MM.1S (cell line): ENCODE measurements around the gene JPH3.

Experiments
- DNase-seq: peaks from one replicate; pipeline ENCODE4 v3.0.0-alpha.2; 2015
- H2AFZ ChIP-seq: fragments of 300-600 bp; sonication (generic); 2 replicates; pipeline ENCODE4 v1.6.0; 2016; ENCODE audit warnings: antibody characterized with exemption, low read length
- H3F3A ChIP-seq: fragments of 300-600 bp; sonication (generic); 2 replicates; pipeline ENCODE4 v1.6.1; 2016; ENCODE audit warnings: mild to moderate bottlenecking, antibody characterized with exemption, low read length, moderate library complexity, mixed read lengths; ENCODE audit not compliant: insufficient read depth
- H3K27ac ChIP-seq: fragments of 300-600 bp; sonication (generic); 2 replicates; pipeline ENCODE4 v1.5.1; 2016; ENCODE audit warnings: mild to moderate bottlenecking, low read length
- H3K27me3 ChIP-seq: fragments of 300-600 bp; sonication (generic); replicated peaks from 2 replicates; pipeline ENCODE4 v1.6.0; 2016; ENCODE audit warnings: low read length; ENCODE audit not compliant: insufficient read depth
- H3K36me3 ChIP-seq: fragments of 300-600 bp; sonication (generic); replicated peaks from 2 replicates; pipeline ENCODE4 v1.6.1; 2016; ENCODE audit warnings: mild to moderate bottlenecking, low read length, mixed read lengths; ENCODE audit not compliant: insufficient read depth
- H3K4me1 ChIP-seq: fragments of 300-600 bp; sonication (generic); 2 replicates; pipeline ENCODE4 v1.6.1; 2016; ENCODE audit warnings: low read length, mixed read lengths
- H3K4me2 ChIP-seq: fragments of 300-600 bp; sonication (generic); 2 replicates; pipeline ENCODE4 v1.6.0; 2016; ENCODE audit warnings: low read depth, low read length
- H3K4me3 ChIP-seq: fragments of 300-600 bp; sonication (generic); 2 replicates; pipeline ENCODE4 v1.5.1; 2016; ENCODE audit warnings: low read length, mixed read lengths
- H3K79me2 ChIP-seq: fragments of 300-600 bp; sonication (generic); 2 replicates; pipeline ENCODE4 v1.6.1; 2016; ENCODE audit warnings: mixed run types, low read length, mixed read lengths
- H3K9ac ChIP-seq: fragments of 300-600 bp; sonication (generic); 2 replicates; pipeline ENCODE4 v1.6.1; 2016; ENCODE audit warnings: low read length, mixed read lengths
- H3K9me2 ChIP-seq: fragments of 300-600 bp; sonication (generic); replicated peaks from 2 replicates; pipeline ENCODE4 v1.6.1; 2016; ENCODE audit warnings: mild to moderate bottlenecking, low read length, mixed read lengths; ENCODE audit not compliant: insufficient read depth
- H3K9me3 ChIP-seq: fragments of 300-600 bp; sonication (generic); replicated peaks from 2 replicates; pipeline ENCODE4 v1.6.1; 2016; ENCODE audit warnings: mild to moderate bottlenecking, low read length, mixed read lengths; ENCODE audit not compliant: insufficient read depth
- H4K20me1 ChIP-seq: fragments of 300-600 bp; sonication (generic); 2 replicates; pipeline ENCODE4 v1.6.1; 2016; ENCODE audit warnings: mild to moderate bottlenecking, low read length, moderate library complexity, mixed read lengths; ENCODE audit not compliant: insufficient read depth
- EZH2 ChIP-seq: fragments of 300-600 bp; sonication (generic); optimal IDR thresholded peaks from 2 replicates; pipeline ENCODE3; 2017; ENCODE audit warnings: low read depth, mild to moderate bottlenecking, antibody characterized with exemption, low read length, mixed read lengths
- EZH2phosphoT487 ChIP-seq: fragments of 300-600 bp; sonication (generic); IDR thresholded peaks from 2 replicates; pipeline ENCODE4 v1.6.1; 2018; ENCODE audit warnings: antibody characterized with exemption, low read length
- TF ChIP-seq, protein P1 (sequence below): fragments of 300-600 bp; sonication (generic); IDR thresholded peaks from 2 replicates; pipeline ENCODE4 v1.5.1; 2016; ENCODE audit warnings: antibody characterized with exemption, low read length, mixed read lengths

JPH3 gene

GRCh38 chr16:87687998-87688529 lies 85.8 kb downstream of the JPH3 start:
- no peak for TF ChIP-seq EZH2phosphoT487
- TF ChIP-seq, protein P1, sequence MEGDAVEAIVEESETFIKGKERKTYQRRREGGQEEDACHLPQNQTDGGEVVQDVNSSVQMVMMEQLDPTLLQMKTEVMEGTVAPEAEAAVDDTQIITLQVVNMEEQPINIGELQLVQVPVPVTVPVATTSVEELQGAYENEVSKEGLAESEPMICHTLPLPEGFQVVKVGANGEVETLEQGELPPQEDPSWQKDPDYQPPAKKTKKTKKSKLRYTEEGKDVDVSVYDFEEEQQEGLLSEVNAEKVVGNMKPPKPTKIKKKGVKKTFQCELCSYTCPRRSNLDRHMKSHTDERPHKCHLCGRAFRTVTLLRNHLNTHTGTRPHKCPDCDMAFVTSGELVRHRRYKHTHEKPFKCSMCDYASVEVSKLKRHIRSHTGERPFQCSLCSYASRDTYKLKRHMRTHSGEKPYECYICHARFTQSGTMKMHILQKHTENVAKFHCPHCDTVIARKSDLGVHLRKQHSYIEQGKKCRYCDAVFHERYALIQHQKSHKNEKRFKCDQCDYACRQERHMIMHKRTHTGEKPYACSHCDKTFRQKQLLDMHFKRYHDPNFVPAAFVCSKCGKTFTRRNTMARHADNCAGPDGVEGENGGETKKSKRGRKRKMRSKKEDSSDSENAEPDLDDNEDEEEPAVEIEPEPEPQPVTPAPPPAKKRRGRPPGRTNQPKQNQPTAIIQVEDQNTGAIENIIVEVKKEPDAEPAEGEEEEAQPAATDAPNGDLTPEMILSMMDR, result no peak
- no peak for TF ChIP-seq EZH2
- no peak for DNase-seq
- Histone ChIP-seq H3K79me2 (no peaks in the 10 kb centered on the region), H3K4me3 (no peak overlapping the region), H3K9ac (no peak overlapping the region), H3K9me2 (no peaks in the 10 kb centered on the region), H3K4me1 (no peaks in the 10 kb centered on the region), H4K20me1 (no peaks in the 10 kb centered on the region), H2AFZ (no peak overlapping the region), H3K9me3 (no peaks in the 10 kb centered on the region), H3K27me3 (peaks cover 38% of the 10 kb centered on the region), H3K4me2 (no peak overlapping the region), H3F3A (no peaks in the 10 kb centered on the region), H3K36me3 (no peaks in the 10 kb centered on the region), H3K27ac (no peak overlapping the region)

DNA sequence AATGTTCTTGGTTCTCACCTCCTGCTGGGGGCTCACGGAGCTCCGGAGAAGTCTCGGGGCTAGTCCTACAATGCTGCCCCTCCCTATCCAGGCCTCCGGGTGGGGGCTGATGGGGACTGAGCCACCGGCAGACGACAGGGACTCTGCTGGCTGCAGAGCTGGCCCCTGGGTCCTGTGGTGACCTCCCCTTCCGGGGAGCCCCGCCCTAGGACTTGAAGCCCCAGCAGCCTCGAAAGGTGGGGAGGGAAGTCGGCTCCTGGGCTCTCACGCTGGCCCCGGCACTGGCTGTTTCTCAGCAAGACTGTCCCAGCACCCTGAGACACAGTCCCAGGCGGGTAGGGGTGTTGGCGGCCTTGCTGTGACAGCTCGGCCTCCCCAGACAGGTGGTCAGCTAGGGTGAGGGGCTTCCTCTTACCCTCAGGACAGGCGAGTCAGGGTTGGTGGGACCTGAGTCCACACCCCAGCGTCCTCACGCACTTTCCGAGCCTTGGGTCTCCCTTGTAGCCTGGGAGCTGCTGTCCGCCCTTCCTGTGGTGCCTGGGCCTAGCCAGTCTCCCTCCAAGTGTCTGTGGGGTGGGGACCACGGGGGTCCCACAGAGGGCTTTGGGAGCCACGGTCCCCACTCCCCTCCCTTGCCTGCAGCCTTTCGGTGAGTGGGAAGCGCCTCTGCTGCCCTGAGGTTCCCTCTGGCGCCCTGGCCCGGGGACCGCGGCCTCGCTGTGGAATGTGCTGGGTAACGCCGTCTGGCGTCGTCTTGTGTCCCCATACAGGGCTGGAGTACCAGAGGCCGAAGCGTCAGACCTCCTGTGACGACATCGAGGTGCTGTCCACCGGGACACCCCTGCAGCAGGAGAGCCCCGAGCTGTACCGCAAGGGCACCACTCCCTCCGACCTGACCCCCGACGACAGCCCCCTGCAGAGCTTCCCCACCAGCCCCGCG lies 86.8 kb downstream of the JPH3 start:
- Histone ChIP-seq H3K4me2 (no peak overlapping the region), H3K9ac (no peak overlapping the region), H3K4me1 (no peaks in the 10 kb centered on the region), H2AFZ (no peak overlapping the region), H3K9me3 (no peaks in the 10 kb centered on the region), H3K4me3 (no peak overlapping the region), H4K20me1 (no peaks in the 10 kb centered on the region), H3F3A (no peaks in the 10 kb centered on the region), H3K27ac (no peak overlapping the region), H3K9me2 (no peaks in the 10 kb centered on the region), H3K27me3 (peaks cover 38% of the 10 kb centered on the region), H3K79me2 (no peaks in the 10 kb centered on the region), H3K36me3 (no peaks in the 10 kb centered on the region)
- no peak for DNase-seq
- TF ChIP-seq, protein P1, result no peak
- TF ChIP-seq EZH2phosphoT487 (no peak), EZH2 (no peak)

GRCh38 chr16:87689956-87690465 lies 87.7 kb downstream of the JPH3 start:
- H3K36me3 ChIP-seq, result no peaks in the 10 kb centered on the region
- H3K9me2 ChIP-seq, result no peaks in the 10 kb centered on the region
- H3F3A ChIP-seq, result no peaks in the 10 kb centered on the region
- H3K4me2 ChIP-seq, result no peak overlapping the region
- no peaks in the 10 kb centered on the region for H3K9me3 ChIP-seq
- H3K79me2 ChIP-seq, result no peaks in the 10 kb centered on the region
- no peak for DNase-seq
- no peak overlapping the region for H3K9ac ChIP-seq
- TF ChIP-seq, protein P1, result no peak
- TF ChIP-seq EZH2, result no peak
- TF ChIP-seq EZH2phosphoT487, result no peak
- no peaks in the 10 kb centered on the region for H4K20me1 ChIP-seq
- H3K27ac ChIP-seq, result no peak overlapping the region
- H3K27me3 ChIP-seq, result peaks cover 38% of the 10 kb centered on the region
- no peak overlapping the region for H2AFZ ChIP-seq
- H3K4me3 ChIP-seq, result no peak overlapping the region
- no peaks in the 10 kb centered on the region for H3K4me1 ChIP-seq
